Activated CD8-positive, alpha-beta memory T cell treated with anti-CD3 and anti-CD28 coated beads, Interleukin-2, amount 10 ng/mL, durations not matched to agents 7 days and 5 days (primary cell): ENCODE measurements around the gene SPATS2L. TPM values are rescaled to one million over a fixed set of nuclear protein-coding genes. Genes with fewer than 3 reads are reported as not detected.

Experiments
- ATAC-seq: fragments of 150-1000 bp; cut with Tn5 transposase; one replicate; pipeline ENCODE4 v1.10.0; 2021; ENCODE audit warnings: moderate library complexity
- CTCF ChIA-PET: fragments of 350-600 bp; sonication (Branson Sonifier 250); formaldehyde crosslinking; loops from one replicate; lab custom pipeline; 2021; ENCODE audit warnings: antibody characterized with exemption; lab: Charles Lee
- DNase-seq: peaks from one replicate; pipeline ENCODE4 v3.0.0-alpha.2; 2020
- H3K27ac Mint-ChIP-seq: one replicate; pipeline ENCODE4 v1.8.0; 2021; ENCODE audit warnings: mild to moderate bottlenecking, mixed read lengths
- H3K27me3 Mint-ChIP-seq: one replicate; pipeline ENCODE4 v1.8.0; 2021; ENCODE audit warnings: mixed read lengths
- H3K36me3 Mint-ChIP-seq: one replicate; pipeline ENCODE4 v1.8.0; 2021; ENCODE audit warnings: mild to moderate bottlenecking, mixed read lengths
- H3K4me1 Mint-ChIP-seq: one replicate; pipeline ENCODE4 v1.8.0; 2021; ENCODE audit warnings: mixed read lengths
- H3K4me3 Mint-ChIP-seq: one replicate; pipeline ENCODE4 v1.8.0; 2021; ENCODE audit warnings: mild to moderate bottlenecking, moderate library complexity, mixed read lengths
- H3K9me3 Mint-ChIP-seq: one replicate; pipeline ENCODE4 v1.8.0; 2022; ENCODE audit warnings: low read depth, mixed read lengths
- total RNA-seq, 2 experiments: library from RNA; stranded (reverse); gene quantifications; one replicate each; pipeline ENCODE4 v1.2.3, GENCODE V29; 2021

The SPATS2L gene
- 10 to 100 TPM; 62.9 to 89.7 TPM for total RNA-seq

DNA sequence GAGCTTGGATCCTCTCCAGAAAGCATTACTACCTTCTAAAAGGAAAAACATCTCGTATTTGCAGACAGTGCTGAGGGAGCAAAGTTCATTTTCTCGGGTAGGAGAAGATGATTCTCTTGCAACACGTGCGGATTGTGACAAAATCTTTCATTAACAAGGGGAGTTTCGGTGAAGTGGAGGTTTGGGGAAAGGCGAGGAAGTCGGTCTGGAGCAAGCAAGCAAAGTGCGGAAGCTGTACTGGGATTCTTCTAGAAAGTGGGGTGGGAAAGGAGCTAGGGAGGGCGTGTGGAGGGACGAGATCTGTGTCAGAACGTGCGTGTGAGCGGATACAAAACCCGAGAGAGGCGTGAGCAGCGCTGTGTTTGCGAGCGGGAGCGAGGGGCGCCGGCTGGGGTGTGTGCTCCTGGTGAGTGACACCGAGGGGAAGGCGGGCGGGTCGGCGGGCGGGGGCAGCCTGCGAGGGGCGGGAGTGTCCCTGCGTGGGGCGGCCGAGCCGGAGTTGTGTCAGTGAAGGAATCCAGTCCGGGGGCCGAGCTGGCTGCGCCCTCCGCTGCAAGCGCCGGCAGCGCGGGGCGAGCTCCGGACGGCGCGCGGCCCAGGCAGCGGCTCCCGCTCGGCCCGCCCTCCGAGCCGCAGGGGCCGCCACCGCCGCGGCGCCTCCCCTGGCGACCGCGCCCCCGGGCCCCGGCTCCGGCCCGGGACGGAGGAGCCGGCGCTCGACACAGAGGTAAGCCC is at the start of gene SPATS2L:
Gene SPATS2L, plus strand, starts transcription at position 498 of the 735 bp plus-strand sequence. CDS start 82,552 bp downstream, outside the sequence.
- Mint-ChIP-seq H3K27me3 (peaks cover 8% of the 10 kb centered on the region), H3K9me3 (no peaks in the 10 kb centered on the region)

GRCh38 chr2:200257570-200257969 is 48.9 kb upstream of the SPATS2L start:
- Mint-ChIP-seq H3K4me3 (no peak overlapping the region), H3K4me1 (no peaks in the 10 kb centered on the region), H3K27ac (no peak overlapping the region), H3K36me3 (no peaks in the 10 kb centered on the region), H3K27me3 (peaks cover 42% of the 10 kb centered on the region), H3K9me3 (no peaks in the 10 kb centered on the region)
- no peak for DNase-seq
- CTCF ChIA-PET, result no interaction called here
- ATAC-seq, result no peak

More for the DNA sequence above, at the start of gene SPATS2L:
- Mint-ChIP-seq H3K27ac (peak within 1 kb of the TSS; percentile 86), H3K4me3 (peak within 1 kb of the TSS; percentile 87), H3K4me1 (peaks cover 38% of the 10 kb centered on the region), H3K36me3 (peaks cover 11% of the 10 kb centered on the region)
- DNase-seq, result peak; percentile 81
- ATAC-seq, result peak; percentile 73
- CTCF ChIA-PET, result interaction anchor here (0.9 to 2.8 kb wide), 6 partner anchors 9 to 321 kb away, joined by 3 to 14 read pairs (median 3); no protein-coding TSS in a partner anchor

DNA sequence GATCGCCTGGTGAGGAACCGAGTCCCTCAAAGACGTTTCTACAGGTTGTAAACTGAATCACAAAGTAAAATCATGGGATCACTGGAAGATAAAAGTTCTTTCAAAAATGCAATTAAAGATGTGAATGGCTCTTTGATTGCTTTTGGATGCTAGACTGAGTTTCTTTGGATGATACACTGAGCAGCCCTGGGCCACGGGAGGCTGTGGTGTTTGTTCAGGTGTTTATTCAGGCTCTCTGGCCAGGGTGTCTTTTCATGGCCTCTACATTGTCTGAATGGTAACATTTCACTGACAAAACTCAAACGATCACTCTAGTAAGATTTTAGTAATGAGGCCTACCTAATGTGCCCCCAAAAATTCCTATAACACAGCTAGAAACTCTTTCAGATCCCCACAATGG is 48.4 kb upstream of the SPATS2L start:
- Mint-ChIP-seq H3K9me3 (no peaks in the 10 kb centered on the region), H3K4me1 (no peaks in the 10 kb centered on the region)
- no peak for DNase-seq

DNA sequence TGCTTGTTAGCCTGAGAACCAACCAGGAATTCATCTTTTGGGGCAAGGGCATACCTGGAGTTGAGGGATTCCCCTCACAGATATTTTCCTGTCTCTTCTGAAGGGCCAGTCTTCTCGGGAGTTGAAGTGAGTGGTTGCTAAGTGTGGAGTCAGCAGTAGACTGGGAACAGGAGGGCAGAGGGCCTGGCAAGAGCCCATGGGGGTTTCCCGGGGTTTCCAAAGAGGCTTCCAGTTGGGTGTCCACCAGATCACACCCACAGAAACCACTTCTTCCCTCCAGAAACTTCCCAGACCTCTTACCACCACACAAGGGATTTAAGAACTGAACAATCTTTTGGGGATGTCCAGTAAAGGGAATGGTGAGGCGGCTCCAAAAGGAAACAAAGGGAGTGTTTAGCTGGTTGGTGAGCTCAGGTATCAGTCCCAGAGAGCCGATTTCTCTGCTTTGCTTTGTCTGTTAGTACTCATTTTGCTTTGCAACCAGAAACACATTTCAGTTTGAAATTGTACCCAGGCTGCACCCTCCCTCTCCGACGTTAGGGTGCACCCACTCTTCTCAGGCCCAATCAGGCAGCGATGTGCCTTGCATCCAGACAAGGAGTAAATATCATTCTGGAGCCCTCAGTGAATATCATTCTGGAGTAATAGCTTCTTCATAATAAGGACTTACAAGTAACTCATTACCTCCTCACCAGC is 47.5 kb upstream of the SPATS2L start:
- Mint-ChIP-seq H3K36me3 (no peaks in the 10 kb centered on the region), H3K4me3 (no peak overlapping the region), H3K4me1 (no peaks in the 10 kb centered on the region), H3K27ac (no peak overlapping the region), H3K9me3 (no peaks in the 10 kb centered on the region), H3K27me3 (peaks cover 34% of the 10 kb centered on the region)
- CTCF ChIA-PET, result no interaction called here
- ATAC-seq, result no peak
- DNase-seq, result no peak

More for the DNA sequence above, 48.4 kb upstream of the SPATS2L start:
- Mint-ChIP-seq H3K27me3 (peaks cover 42% of the 10 kb centered on the region), H3K4me3 (no peak overlapping the region), H3K27ac (no peak overlapping the region), H3K36me3 (no peaks in the 10 kb centered on the region)
- CTCF ChIA-PET, result no interaction called here
- ATAC-seq, result no peak

GRCh38 chr2:200259577-200259957 is 46.9 kb upstream of the SPATS2L start:
- CTCF ChIA-PET, result no interaction called here
- Mint-ChIP-seq H3K27ac (no peak overlapping the region), H3K36me3 (no peaks in the 10 kb centered on the region), H3K4me1 (no peaks in the 10 kb centered on the region), H3K27me3 (peaks cover 31% of the 10 kb centered on the region), H3K4me3 (no peak overlapping the region), H3K9me3 (no peaks in the 10 kb centered on the region)
- DNase-seq (no peak), ATAC-seq (no peak)

- H3K4me1 Mint-ChIP-seq, result no peaks in the 10 kb centered on the region
- CTCF ChIA-PET, result no interaction called here
- H3K36me3 Mint-ChIP-seq, result no peaks in the 10 kb centered on the region
- DNase-seq (no peak), ATAC-seq (no peak)
- H3K27ac Mint-ChIP-seq, result no peak overlapping the region
- no peaks in the 10 kb centered on the region for H3K9me3 Mint-ChIP-seq
- H3K4me3 Mint-ChIP-seq, result no peak overlapping the region
- H3K27me3 Mint-ChIP-seq, result peaks cover 25% of the 10 kb centered on the region
These were observed 44.4 kb upstream of the SPATS2L start for GRCh38 chr2:200262047-200262446.

- H3K4me3 Mint-ChIP-seq, result no peak overlapping the region
- DNase-seq, result no peak
- no peak overlapping the region for H3K27ac Mint-ChIP-seq
These were observed 43.2 kb upstream of the SPATS2L start for GRCh38 chr2:200263279-200263678.

DNA sequence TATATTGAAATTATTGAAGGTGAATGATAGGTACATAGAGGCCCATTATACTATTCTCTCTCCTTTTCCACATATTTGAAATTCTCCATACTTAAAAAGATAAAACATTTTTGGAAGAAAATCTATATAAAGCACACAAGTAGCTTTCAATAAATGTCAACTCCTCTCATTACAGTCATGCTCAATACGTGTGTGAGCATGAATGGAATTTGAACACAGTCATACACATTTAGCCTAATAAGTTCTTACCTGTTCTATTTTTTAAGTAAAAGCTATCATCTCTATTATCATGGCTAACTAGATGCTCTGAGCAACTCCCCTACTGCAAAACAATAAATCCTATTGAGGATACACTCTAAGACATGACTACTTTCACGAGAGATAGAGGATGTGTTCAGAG is 41.9 kb upstream of the SPATS2L start:
- CTCF ChIA-PET, result no interaction called here
- no peaks in the 10 kb centered on the region for H3K4me1 Mint-ChIP-seq
- no peak for DNase-seq
- H3K4me3 Mint-ChIP-seq, result no peak overlapping the region
- no peak for ATAC-seq
- H3K9me3 Mint-ChIP-seq, result no peaks in the 10 kb centered on the region
- peaks cover 16% of the 10 kb centered on the region for H3K27me3 Mint-ChIP-seq
- no peak overlapping the region for H3K27ac Mint-ChIP-seq
- no peaks in the 10 kb centered on the region for H3K36me3 Mint-ChIP-seq

More at GRCh38 chr2:200263279-200263678, 43.2 kb upstream of the SPATS2L start:
- Mint-ChIP-seq H3K9me3 (no peaks in the 10 kb centered on the region), H3K27me3 (peaks cover 17% of the 10 kb centered on the region), H3K4me1 (no peaks in the 10 kb centered on the region), H3K36me3 (no peaks in the 10 kb centered on the region)
- CTCF ChIA-PET, result no interaction called here
- no peak for ATAC-seq

GRCh38 chr2:200266406-200266805 is 40.1 kb upstream of the SPATS2L start:
- Mint-ChIP-seq H3K9me3 (no peaks in the 10 kb centered on the region), H3K4me3 (no peak overlapping the region)
- CTCF ChIA-PET, result no interaction called here

DNA sequence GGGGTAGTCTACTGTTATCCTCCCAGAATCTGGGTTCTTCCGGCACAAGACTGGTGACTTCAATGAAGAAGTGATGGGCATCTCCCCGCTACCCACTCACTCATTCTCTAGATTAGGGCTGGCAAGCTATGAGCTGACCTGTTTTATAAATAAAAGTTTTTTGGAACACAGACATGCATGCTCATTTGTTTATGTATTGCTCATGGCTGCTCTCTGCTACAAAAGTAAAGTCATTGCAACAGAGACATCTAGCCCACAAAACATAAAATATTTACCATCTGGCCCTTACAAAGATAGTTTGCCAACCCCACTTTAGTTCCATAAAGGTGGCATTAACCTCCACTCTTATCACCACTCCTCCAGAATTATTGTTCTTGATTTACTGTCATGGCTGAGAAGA is 39.1 kb upstream of the SPATS2L start:
- no peak for DNase-seq
- Mint-ChIP-seq H3K27me3 (peaks cover 6% of the 10 kb centered on the region), H3K4me1 (no peaks in the 10 kb centered on the region), H3K27ac (no peak overlapping the region), H3K36me3 (no peaks in the 10 kb centered on the region), H3K4me3 (no peak overlapping the region), H3K9me3 (no peaks in the 10 kb centered on the region)
- no peak for ATAC-seq
- CTCF ChIA-PET, result no interaction called here

More at GRCh38 chr2:200266406-200266805, 40.1 kb upstream of the SPATS2L start:
- Mint-ChIP-seq H3K4me1 (no peaks in the 10 kb centered on the region), H3K36me3 (no peaks in the 10 kb centered on the region), H3K27ac (no peak overlapping the region), H3K27me3 (peaks cover 7% of the 10 kb centered on the region)
- ATAC-seq (no peak), DNase-seq (no peak)

GRCh38 chr2:200270732-200271131 is 35.8 kb upstream of the SPATS2L start:
- no peak for DNase-seq
- no peak overlapping the region for H3K4me3 Mint-ChIP-seq
- H3K27ac Mint-ChIP-seq, result no peak overlapping the region
- H3K36me3 Mint-ChIP-seq, result no peaks in the 10 kb centered on the region
- H3K9me3 Mint-ChIP-seq, result no peaks in the 10 kb centered on the region
- CTCF ChIA-PET, result no interaction called here
- no peak for ATAC-seq
- H3K4me1 Mint-ChIP-seq, result no peaks in the 10 kb centered on the region
- peaks cover 5% of the 10 kb centered on the region for H3K27me3 Mint-ChIP-seq

- H3K4me1 Mint-ChIP-seq, result no peaks in the 10 kb centered on the region
- H3K27ac Mint-ChIP-seq, result no peak overlapping the region
- ATAC-seq (no peak), DNase-seq (no peak)
- CTCF ChIA-PET, result no interaction called here
- no peak overlapping the region for H3K4me3 Mint-ChIP-seq
- no peaks in the 10 kb centered on the region for H3K36me3 Mint-ChIP-seq
- peaks cover 16% of the 10 kb centered on the region for H3K27me3 Mint-ChIP-seq
- H3K9me3 Mint-ChIP-seq, result no peaks in the 10 kb centered on the region
These were observed 34.2 kb upstream of the SPATS2L start for GRCh38 chr2:200272320-200272719.

DNA sequence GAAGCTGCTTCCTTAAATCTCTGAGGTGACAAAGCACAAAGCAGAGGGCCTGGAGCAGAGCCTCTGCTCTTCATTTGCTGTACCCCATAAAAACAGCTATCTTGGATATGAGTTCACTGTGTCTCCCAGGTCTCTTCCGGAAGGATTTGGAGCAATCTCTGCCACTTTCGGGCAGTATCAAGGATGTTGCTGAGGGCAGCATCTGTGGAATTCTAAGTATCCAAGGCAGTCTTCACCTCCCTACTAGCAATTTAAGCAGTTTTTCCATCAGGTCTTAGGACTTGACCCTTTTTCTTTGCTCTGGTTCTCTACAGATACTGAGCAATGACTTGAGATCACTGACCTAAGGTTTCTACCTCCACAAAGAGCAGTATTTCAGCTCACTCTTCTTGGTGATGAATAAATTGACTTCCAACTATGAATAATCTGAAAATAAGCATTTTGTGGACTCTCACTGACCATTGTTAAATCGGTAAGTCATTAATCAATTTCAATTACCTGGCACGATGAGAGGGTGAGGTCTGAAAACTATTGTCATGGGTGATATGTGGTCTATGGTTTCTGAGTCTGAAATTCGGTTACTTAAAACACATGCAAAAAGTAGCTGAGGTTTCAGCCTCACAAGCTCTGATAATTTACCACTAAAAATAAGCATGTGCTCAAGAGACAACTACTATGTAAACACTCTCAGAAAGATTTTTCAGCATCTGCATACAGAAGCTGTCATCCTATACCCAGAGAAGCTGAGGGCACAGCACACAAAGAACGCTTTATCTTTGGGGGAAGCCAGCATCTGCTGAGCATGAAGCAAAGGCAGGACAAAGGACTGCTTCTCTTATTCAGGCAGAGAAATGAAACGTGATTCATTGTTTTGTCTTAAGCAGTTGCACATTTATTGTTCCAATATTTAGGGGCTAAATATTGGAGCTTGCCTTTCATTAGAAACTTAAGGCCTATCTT is 32.1 kb upstream of the SPATS2L start:
- CTCF ChIA-PET, result no interaction called here
- Mint-ChIP-seq H3K36me3 (no peaks in the 10 kb centered on the region), H3K4me3 (no peak overlapping the region), H3K4me1 (no peaks in the 10 kb centered on the region), H3K9me3 (no peaks in the 10 kb centered on the region), H3K27me3 (peaks cover 21% of the 10 kb centered on the region), H3K27ac (no peak overlapping the region)
- DNase-seq (no peak), ATAC-seq (no peak)
